Glutamatergic neuron (in vitro differentiated cells): ENCODE results near the gene NES. TPM values are rescaled to one million over a fixed set of nuclear protein-coding genes. Genes with fewer than 3 reads are reported as not detected.

Source experiments
- DNase-seq: peaks from one replicate; pipeline ENCODE4 v3.0.0; 2022
- H3K27ac Mint-ChIP-seq: one replicate; pipeline ENCODE4 v1.8.0; 2020; ENCODE audit warnings: mild to moderate bottlenecking, mixed read lengths, inconsistent platforms; ENCODE audit not compliant: unreplicated experiment
- H3K27me3 Mint-ChIP-seq: one replicate; pipeline ENCODE4 v1.8.0; 2020; ENCODE audit warnings: mild to moderate bottlenecking, moderate library complexity, mixed read lengths, inconsistent platforms; ENCODE audit not compliant: unreplicated experiment
- H3K36me3 Mint-ChIP-seq: one replicate; pipeline ENCODE4 v1.8.0; 2020; ENCODE audit warnings: mild to moderate bottlenecking, mixed read lengths, inconsistent platforms; ENCODE audit not compliant: unreplicated experiment
- H3K4me1 Mint-ChIP-seq: one replicate; pipeline ENCODE4 v1.8.0; 2020; ENCODE audit warnings: mild to moderate bottlenecking, low read depth, mixed read lengths, inconsistent platforms; ENCODE audit not compliant: unreplicated experiment
- H3K4me3 Mint-ChIP-seq: one replicate; pipeline ENCODE4 v1.8.0; 2020; ENCODE audit warnings: mild to moderate bottlenecking, mixed read lengths, inconsistent platforms; ENCODE audit not compliant: unreplicated experiment
- H3K9me3 Mint-ChIP-seq: one replicate; pipeline ENCODE4 v1.8.0; 2020; ENCODE audit warnings: mild to moderate bottlenecking, moderate library complexity, mixed read lengths, inconsistent platforms; ENCODE audit not compliant: unreplicated experiment
- total RNA-seq: library from RNA; stranded (reverse); fragmentation: NEBNext Ultra II Directional; extraction: Animal tissue kit (Norgen Biotek cat#: 25700); gene quantifications from one replicate; pipeline ENCODE4 v1.2.1, GENCODE V29; 2021; ENCODE audit not compliant: unreplicated experiment
- TF ChIP-seq, protein P1 (sequence below): fragments of 200-600 bp; sonication (generic); IDR thresholded peaks from one replicate; pipeline ENCODE4 v1.5.0; 2021; ENCODE audit not compliant: partially characterized antibody, unreplicated experiment

The NES gene
- total RNA-seq, 1 donor from 2014 or later, result 375 TPM

- H3K4me3 Mint-ChIP-seq, result no peak overlapping the region
- TF ChIP-seq, protein P1, sequence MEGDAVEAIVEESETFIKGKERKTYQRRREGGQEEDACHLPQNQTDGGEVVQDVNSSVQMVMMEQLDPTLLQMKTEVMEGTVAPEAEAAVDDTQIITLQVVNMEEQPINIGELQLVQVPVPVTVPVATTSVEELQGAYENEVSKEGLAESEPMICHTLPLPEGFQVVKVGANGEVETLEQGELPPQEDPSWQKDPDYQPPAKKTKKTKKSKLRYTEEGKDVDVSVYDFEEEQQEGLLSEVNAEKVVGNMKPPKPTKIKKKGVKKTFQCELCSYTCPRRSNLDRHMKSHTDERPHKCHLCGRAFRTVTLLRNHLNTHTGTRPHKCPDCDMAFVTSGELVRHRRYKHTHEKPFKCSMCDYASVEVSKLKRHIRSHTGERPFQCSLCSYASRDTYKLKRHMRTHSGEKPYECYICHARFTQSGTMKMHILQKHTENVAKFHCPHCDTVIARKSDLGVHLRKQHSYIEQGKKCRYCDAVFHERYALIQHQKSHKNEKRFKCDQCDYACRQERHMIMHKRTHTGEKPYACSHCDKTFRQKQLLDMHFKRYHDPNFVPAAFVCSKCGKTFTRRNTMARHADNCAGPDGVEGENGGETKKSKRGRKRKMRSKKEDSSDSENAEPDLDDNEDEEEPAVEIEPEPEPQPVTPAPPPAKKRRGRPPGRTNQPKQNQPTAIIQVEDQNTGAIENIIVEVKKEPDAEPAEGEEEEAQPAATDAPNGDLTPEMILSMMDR, result no peak
- peaks cover 3% of the 10 kb centered on the region for H3K27me3 Mint-ChIP-seq
- peaks cover 1% of the 10 kb centered on the region for H3K9me3 Mint-ChIP-seq
- peaks cover 8% of the 10 kb centered on the region for H3K4me1 Mint-ChIP-seq
- H3K27ac Mint-ChIP-seq, result no peak overlapping the region
- H3K36me3 Mint-ChIP-seq, result no peaks in the 10 kb centered on the region
- DNase-seq, result peak; percentile 34
These were observed 5.1 kb upstream of the NES start for GRCh38 chr1:156682166-156682890.

DNA sequence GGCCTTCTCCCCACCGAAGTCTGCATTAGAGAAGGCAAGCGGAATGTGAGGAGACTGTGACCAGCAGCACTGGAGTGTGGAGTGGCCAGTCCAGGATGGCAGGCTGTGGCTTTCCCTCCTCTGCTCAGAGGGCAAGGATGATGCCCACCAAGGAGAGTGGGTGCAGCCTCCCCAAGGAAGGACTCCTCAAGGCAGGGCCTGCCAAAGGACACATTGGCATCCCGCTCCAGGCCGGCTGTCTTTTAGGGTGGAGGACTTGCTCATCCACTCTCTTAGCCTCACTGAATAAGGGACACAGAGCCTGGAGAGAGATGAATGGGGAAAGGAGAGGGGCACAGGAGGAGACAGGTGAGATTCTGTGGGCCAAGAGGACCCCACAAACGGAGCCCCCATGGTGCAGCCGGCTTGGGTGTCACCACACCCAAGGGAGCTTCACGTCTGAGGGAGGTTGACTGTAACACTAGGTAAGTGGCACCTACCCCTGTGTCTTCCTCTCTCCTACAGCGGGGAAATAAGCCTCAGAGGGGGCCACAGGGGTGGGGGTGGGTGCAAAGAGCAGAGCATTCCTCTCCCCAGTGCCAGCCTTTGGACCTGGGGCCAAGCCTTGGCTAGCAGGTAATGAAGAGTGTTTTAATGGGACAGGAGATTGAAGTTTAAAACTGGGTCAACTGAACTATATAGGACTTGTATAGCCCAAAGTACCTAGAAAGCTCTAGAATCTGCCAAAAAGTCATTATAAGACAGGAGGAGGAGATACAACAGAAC, 4.2 kb upstream of the NES start:
- Mint-ChIP-seq H3K27ac (no peak overlapping the region), H3K4me3 (no peak overlapping the region), H3K9me3 (peaks cover 1% of the 10 kb centered on the region), H3K36me3 (no peaks in the 10 kb centered on the region), H3K27me3 (peaks cover 3% of the 10 kb centered on the region), H3K4me1 (peaks cover 8% of the 10 kb centered on the region)
- DNase-seq, result no peak
- TF ChIP-seq, protein P1, result no peak

DNA sequence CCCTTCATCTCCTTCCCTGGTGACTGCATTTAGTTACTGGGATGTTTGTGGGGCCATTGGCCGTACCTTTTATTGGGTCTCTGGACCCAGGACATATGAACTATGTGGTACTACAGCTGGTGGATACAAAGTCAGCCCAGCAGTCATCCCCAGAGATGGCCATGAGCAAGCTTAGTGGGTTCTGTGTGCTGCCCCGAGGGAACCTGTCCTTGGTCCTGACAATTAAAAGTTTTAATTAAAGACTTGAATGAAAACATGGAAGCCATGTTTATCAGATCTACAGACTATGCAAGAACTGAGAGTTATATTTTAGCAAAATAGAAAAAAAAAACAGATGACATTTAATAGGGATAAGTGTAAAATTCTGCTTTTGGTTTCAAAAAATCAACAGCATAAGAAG, 2.8 kb upstream of the NES start:
- DNase-seq, result no peak
- Mint-ChIP-seq H3K9me3 (peaks cover 9% of the 10 kb centered on the region), H3K27ac (no peak overlapping the region), H3K36me3 (no peaks in the 10 kb centered on the region), H3K4me1 (peaks cover 11% of the 10 kb centered on the region), H3K27me3 (peaks cover 13% of the 10 kb centered on the region), H3K4me3 (no peak overlapping the region)
- TF ChIP-seq, protein P1, result no peak

DNA sequence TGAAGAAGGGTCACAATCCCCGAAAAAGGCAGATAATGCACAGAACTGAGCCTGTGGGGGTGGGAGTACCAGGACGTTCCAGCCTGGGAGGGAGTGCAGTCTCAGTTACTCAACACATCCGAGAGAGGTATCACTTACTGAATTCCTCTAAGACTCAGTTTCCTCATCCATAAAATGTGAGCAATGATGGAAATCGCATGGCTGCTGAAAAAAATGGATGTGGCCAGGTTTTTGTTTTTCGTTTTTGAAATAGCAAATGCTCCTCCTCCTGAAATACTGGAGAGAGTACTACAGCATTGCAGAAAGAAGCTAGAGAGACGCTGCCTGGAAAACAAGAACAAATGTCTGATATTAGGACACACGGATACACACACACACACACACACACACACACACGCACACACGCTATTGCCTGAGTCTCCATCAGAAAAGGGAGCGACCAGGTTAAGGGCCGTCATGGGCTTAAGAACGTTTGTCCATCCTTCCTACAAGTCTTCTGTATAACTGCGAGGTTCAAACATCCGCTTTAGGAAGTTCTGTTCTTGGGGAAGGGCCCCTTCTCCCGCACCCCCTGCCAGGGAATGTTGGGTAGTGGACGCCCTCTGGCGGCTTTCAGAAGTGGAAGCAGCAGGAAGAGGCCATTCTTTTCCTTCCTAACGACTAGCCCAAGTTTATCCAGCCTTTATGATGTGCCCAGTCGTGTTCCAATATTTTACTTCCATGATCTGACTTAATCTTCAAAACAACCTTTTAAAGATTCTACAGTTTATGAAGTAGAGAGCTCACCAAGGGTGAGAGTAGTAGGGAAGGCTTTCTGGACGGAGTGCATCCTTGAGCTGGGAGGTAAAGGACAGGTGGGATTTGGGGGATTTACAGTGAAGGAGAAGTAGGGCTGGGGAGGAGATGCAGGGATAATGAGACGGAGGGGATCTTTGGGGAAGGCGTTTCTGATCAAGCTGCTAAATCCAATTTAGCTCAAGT, 699 bp upstream of the NES start:
- Mint-ChIP-seq H3K4me3 (peak overlapping the region; percentile 88), H3K4me1 (peaks cover 28% of the 10 kb centered on the region), H3K27ac (peak overlapping the region; percentile 87), H3K27me3 (peaks cover 21% of the 10 kb centered on the region), H3K36me3 (no peaks in the 10 kb centered on the region), H3K9me3 (peaks cover 23% of the 10 kb centered on the region)
- peak; percentile 72 for DNase-seq
- TF ChIP-seq, protein P1, result peak; percentile 72
